ENCODE measurements around the gene HCN2.
"Not testable (repeated sequence)": the region's sequence is repeated elsewhere in the genome, so short reads cannot be mapped to it uniquely, and the experiment has no call there.

HCN2 gene

DNA sequence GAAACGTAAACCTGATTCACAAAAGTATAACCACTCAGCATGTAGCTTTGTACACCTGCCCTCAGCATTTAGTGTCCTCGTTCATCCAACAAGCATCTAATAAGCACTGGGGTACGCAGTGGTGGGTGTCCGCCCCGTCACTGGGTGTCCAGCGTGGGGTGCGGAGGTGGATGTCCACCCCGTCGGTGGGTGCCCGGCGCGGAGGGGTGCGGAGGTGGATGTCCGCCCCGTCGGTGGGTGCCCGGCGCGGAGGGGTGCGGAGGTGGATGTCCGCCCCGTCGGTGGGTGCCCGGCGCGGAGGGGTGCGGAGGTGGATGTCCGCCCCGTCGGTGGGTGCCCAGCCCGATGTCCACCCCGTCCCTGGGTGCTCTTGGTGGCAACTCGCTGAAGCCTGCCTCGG is 4.5 kb upstream of the HCN2 start:
- DNase-seq (ENCODE audit: low spot score); H3K4me1 Mint-ChIP-seq (ENCODE audit: low read depth); H3K9me3 Mint-ChIP-seq; H3K27ac Mint-ChIP-seq; H3K36me3 Mint-ChIP-seq (ENCODE audit: low read depth); H3K4me3 Mint-ChIP-seq: not testable (repeated sequence)
- peaks cover 11% of the 10 kb centered on the region for H3K27me3 Mint-ChIP-seq (ENCODE audit: low read depth)

GRCh38 chr19:585551-586110 is 4.0 kb upstream of the HCN2 start:
- Mint-ChIP-seq H3K27ac (no peak overlapping the region), H3K9me3 (no peaks in the 10 kb centered on the region), H3K4me1 (ENCODE audit: low read depth) (peaks cover 2% of the 10 kb centered on the region), H3K36me3 (ENCODE audit: low read depth) (no peaks in the 10 kb centered on the region), H3K4me3 (no peak overlapping the region), H3K27me3 (ENCODE audit: low read depth) (peaks cover 13% of the 10 kb centered on the region)
- DNase-seq (ENCODE audit: low spot score) = no peak

DNA sequence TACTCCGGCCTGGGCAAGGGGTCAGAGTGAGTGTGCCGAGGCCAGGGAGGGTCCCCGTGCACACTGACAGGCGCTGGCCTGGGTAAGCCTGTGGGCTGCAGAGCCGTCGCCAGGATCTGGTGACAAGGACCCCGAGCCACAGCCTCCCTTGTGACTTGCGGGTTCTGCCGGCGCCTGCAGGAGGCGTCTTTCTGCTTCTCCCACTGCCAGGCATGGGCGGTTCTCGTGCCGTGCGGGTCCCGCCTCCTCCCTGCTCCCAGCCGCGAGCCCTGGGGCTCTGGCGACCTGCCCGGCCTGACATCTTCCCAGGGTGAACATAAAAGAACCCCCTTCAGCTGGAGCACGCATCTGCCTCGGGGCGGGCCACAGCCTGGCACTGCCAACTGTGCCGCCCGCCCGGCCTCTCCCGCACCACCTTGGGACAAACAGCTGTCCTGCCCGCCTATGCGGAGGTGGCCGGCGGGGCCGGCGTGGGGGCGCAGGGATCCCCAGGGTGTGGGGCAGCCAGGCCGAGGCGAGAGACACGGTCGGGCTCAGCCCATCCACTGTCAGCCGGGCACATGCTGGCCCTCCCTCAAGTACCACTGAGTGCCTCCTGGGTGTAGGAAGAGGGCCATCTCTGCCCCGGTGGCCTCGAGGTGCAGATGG is 1.5 kb upstream of the HCN2 start:
- no peaks in the 10 kb centered on the region for H3K9me3 Mint-ChIP-seq
- no peak overlapping the region for H3K27ac Mint-ChIP-seq
- H3K27me3 Mint-ChIP-seq (ENCODE audit: low read depth) = peaks cover 22% of the 10 kb centered on the region
- H3K4me1 Mint-ChIP-seq (ENCODE audit: low read depth) = peaks cover 2% of the 10 kb centered on the region
- DNase-seq (ENCODE audit: low spot score) = peak; percentile 58
- no peaks in the 10 kb centered on the region for H3K36me3 Mint-ChIP-seq (ENCODE audit: low read depth)
- no peak overlapping the region for H3K4me3 Mint-ChIP-seq

DNA sequence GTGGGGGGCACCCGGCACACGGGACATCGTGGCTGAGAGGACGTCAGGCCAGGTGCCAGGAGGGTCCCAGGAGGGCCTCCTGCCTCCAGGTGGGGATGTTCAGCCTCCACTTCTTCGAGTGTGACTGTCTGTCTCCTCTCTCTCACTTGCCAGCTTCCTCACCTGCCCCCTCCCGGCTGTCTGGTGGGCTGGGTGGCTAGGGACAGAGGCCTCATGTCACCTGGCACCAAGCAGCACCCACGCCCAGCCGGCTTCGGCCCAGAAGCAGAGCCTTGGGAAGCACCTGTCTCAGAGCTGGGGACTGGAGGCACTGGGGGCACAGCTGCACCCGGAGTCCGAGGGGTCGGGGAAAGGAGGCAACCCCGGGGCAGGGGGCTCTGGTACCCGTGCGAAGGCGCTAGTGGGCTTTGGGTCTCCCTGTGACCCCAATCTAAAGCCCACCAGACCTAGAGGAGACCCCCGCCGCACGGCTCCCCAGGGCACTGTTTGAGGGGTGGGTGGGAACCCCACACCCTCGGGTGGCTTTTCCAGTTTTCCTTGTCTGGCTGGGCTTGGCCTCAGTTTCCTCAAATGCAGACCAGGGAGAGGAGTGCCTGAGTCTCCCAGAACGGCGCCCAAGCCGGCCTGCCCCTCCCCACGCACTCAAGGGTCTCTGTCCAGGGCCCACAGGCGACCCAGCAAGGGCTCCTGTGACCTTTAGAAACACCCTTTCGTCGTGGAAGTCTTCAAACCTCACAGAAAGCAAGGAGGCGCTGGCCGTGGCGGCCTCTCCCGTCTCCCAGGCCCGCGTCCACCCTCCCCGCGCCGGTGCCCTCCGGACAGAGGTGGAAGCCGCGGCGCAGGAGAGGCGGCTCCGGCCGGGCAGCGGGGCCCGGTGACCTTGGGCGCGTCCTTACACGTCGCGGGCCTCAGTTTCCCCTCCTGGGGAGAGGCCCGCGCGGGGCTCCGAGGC is 664 bp upstream of the HCN2 start:
- no peaks in the 10 kb centered on the region for H3K9me3 Mint-ChIP-seq
- H3K36me3 Mint-ChIP-seq (ENCODE audit: low read depth) = no peaks in the 10 kb centered on the region
- peaks cover 27% of the 10 kb centered on the region for H3K27me3 Mint-ChIP-seq (ENCODE audit: low read depth)
- no peak overlapping the region for H3K27ac Mint-ChIP-seq
- no peak for DNase-seq (ENCODE audit: low spot score)
- H3K4me1 Mint-ChIP-seq (ENCODE audit: low read depth) = peaks cover under 1% of the 10 kb centered on the region
- H3K4me3 Mint-ChIP-seq = no peak overlapping the region

DNA sequence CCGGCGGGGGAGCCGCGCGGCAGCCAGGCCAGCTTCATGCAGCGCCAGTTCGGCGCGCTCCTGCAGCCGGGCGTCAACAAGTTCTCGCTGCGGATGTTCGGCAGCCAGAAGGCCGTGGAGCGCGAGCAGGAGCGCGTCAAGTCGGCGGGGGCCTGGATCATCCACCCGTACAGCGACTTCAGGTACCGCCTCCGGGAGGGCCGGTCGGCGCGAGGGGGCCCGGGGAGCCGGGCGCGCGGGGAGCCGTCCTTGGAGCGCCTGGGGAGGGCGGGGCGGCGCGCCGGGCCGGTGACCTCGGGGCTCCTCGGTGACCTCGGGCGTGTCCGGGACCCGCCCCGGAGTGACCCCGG is 690 bp downstream of the HCN2 start:
- Mint-ChIP-seq H3K27me3 (ENCODE audit: low read depth) (peaks cover 27% of the 10 kb centered on the region), H3K4me3 (no peak overlapping the region), H3K9me3 (no peaks in the 10 kb centered on the region), H3K4me1 (ENCODE audit: low read depth) (no peaks in the 10 kb centered on the region), H3K27ac (no peak overlapping the region), H3K36me3 (ENCODE audit: low read depth) (no peaks in the 10 kb centered on the region)
- DNase-seq (ENCODE audit: low spot score) = no peak

DNA sequence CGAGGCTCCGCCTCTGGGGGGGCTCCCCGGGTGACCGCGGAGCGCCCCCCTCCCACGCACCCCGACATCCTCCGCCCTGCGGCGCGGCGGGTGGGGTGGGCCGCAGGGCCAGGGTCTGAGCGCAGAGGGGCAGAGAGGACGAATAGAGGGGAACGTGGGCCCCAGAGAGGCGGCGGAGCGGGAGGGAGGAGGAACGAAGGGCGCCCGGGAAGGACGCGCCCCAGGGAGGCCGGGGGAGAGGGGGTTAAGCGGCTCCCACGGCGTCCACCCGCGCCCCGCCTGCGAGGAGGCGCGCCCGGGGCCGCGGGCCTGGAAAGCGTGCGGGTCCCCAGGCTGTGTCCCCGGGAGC is 1.0 kb downstream of the HCN2 start:
- Mint-ChIP-seq H3K27me3 (ENCODE audit: low read depth) (peaks cover 27% of the 10 kb centered on the region), H3K9me3 (no peaks in the 10 kb centered on the region), H3K27ac (no peak overlapping the region), H3K4me3 (no peak overlapping the region), H3K4me1 (ENCODE audit: low read depth) (no peaks in the 10 kb centered on the region), H3K36me3 (ENCODE audit: low read depth) (no peaks in the 10 kb centered on the region)
- no peak for DNase-seq (ENCODE audit: low spot score)

DNA sequence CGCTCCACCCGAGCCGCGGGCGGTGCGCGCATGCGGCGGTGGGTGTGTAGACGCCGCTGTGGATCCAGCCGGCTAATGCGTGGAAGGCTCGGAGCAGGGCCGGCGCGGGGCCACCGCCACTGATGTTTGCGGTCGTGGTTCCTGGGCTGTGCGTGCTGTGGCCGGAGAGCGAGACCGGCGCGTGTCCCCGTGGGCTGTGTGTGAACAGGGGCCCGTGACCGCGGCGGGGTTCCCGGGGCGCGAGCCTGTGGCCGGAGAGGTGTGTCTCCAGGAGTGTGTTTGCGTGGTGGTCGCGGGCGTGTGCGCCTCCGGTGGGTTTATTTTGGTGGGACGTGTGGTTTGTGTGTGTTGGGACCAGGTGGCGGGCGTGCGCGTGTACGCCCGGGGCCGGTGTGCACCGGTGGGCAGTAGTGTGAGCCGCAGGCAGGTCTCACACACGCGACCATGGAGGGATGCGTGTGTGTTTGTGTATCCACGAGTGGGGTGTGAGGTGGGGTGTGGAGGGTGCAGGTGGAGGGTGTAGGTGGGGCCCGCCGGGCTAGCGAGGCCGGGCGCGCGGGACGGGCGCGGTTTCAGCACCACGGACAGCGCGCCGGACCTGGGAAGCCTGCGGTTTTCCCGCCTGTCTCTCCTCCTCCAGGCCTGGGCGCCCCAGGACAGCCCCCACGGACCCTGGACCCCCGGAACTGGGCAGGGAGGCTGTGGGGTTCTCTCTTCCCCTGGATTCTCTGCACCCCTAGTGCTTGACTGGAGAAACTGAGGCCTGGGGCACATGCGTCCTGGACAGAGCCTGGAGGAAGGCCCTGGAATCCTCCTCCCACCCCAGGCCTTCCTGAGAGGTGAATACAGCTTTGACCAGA is 1.6 kb downstream of the HCN2 start:
- Mint-ChIP-seq H3K27me3 (ENCODE audit: low read depth) (peaks cover 27% of the 10 kb centered on the region), H3K36me3 (ENCODE audit: low read depth) (no peaks in the 10 kb centered on the region), H3K27ac (no peak overlapping the region), H3K4me1 (ENCODE audit: low read depth) (no peaks in the 10 kb centered on the region), H3K9me3 (no peaks in the 10 kb centered on the region), H3K4me3 (no peak overlapping the region)
- no peak for DNase-seq (ENCODE audit: low spot score)

DNA sequence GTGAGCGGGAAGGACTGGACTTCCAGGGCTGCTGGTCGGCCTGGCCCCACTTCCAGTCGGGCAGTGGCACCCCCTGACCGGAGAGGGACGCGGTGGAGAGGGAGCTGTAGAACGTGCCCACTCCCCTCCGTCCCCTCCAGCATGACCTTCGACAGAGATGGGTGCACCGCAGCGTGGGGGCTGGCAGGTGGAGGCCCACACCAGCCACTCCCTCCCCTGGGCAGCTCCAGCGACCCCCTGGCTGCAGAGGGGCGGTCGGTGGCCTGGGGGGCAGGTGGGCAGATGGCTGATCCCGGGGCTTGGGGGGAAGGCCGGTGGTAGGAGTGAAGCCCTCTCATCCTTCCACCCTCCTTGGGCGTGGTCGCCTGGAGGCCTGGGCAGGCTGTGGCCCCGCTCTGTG is 2.4 kb downstream of the HCN2 start:
- no peak overlapping the region for H3K4me3 Mint-ChIP-seq
- no peak overlapping the region for H3K27ac Mint-ChIP-seq
- H3K9me3 Mint-ChIP-seq = no peaks in the 10 kb centered on the region
- no peaks in the 10 kb centered on the region for H3K4me1 Mint-ChIP-seq (ENCODE audit: low read depth)
- no peaks in the 10 kb centered on the region for H3K36me3 Mint-ChIP-seq (ENCODE audit: low read depth)
- no peak for DNase-seq (ENCODE audit: low spot score)
- H3K27me3 Mint-ChIP-seq (ENCODE audit: low read depth) = peaks cover 27% of the 10 kb centered on the region

DNA sequence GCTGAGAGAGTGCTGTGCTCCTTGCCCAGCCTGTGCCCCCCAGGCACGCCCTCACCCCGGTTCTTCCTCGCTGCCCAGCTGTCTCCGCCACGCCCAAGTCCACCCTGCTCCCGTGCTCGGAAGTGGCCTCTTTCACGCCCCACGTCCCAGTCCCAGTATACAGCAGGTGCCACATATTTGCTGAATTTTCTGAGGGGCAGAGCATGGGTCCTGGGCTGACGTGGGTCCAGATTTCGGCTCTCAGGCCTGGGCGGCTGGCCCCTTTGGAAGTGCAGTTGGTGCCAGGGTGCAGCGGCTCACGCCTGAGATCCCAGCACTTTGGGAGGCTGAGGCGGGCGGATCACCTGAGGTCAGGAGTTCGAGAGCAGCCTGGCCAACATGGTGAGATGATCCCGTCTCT is 3.4 kb downstream of the HCN2 start:
- Mint-ChIP-seq H3K27me3 (ENCODE audit: low read depth) (peaks cover 26% of the 10 kb centered on the region), H3K4me3 (no peak overlapping the region), H3K27ac (no peak overlapping the region), H3K4me1 (ENCODE audit: low read depth) (no peaks in the 10 kb centered on the region), H3K9me3 (no peaks in the 10 kb centered on the region), H3K36me3 (ENCODE audit: low read depth) (no peaks in the 10 kb centered on the region)
- DNase-seq (ENCODE audit: low spot score) = no peak

DNA sequence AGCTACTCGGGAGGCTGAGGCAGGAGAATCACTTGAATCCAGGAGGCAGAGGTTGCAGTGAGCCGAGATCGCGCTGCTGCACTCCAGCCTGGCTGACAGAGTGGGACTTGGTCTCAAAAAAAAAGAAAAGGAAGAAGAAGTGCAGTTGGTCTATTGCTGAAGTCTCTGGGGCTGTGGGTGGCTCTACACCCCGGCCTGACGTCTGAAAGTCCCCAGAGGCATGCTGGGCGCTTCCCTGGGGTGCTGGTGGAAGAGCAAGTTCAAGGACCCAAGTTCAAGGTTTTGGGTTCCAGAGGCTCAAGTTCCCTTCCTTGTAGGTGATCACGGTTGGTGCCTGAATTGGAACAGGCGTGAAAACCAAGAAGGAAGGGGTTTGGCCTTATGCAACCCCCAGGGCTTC is 3.8 kb downstream of the HCN2 start:
- Mint-ChIP-seq H3K27ac (no peak overlapping the region), H3K27me3 (ENCODE audit: low read depth) (peaks cover 23% of the 10 kb centered on the region), H3K9me3 (no peaks in the 10 kb centered on the region), H3K4me3 (no peak overlapping the region), H3K36me3 (ENCODE audit: low read depth) (no peaks in the 10 kb centered on the region), H3K4me1 (ENCODE audit: low read depth) (no peaks in the 10 kb centered on the region)
- no peak for DNase-seq (ENCODE audit: low spot score)

- no peaks in the 10 kb centered on the region for H3K9me3 Mint-ChIP-seq
- no peak for DNase-seq (ENCODE audit: low spot score)
- H3K36me3 Mint-ChIP-seq (ENCODE audit: low read depth) = no peaks in the 10 kb centered on the region
- H3K27me3 Mint-ChIP-seq (ENCODE audit: low read depth) = peaks cover 16% of the 10 kb centered on the region
- H3K27ac Mint-ChIP-seq = no peak overlapping the region
- no peaks in the 10 kb centered on the region for H3K4me1 Mint-ChIP-seq (ENCODE audit: low read depth)
- no peak overlapping the region for H3K4me3 Mint-ChIP-seq
These were observed 4.7 kb downstream of the HCN2 start for GRCh38 chr19:594265-594870.

GRCh38 chr19:595326-596262 is 5.9 kb downstream of the HCN2 start:
- H3K4me3 Mint-ChIP-seq = no peak overlapping the region
- no peaks in the 10 kb centered on the region for H3K4me1 Mint-ChIP-seq (ENCODE audit: low read depth)
- no peak for DNase-seq (ENCODE audit: low spot score)
- H3K9me3 Mint-ChIP-seq = no peaks in the 10 kb centered on the region
- H3K27ac Mint-ChIP-seq = no peak overlapping the region
- peaks cover 14% of the 10 kb centered on the region for H3K27me3 Mint-ChIP-seq (ENCODE audit: low read depth)
- no peaks in the 10 kb centered on the region for H3K36me3 Mint-ChIP-seq (ENCODE audit: low read depth)

DNA sequence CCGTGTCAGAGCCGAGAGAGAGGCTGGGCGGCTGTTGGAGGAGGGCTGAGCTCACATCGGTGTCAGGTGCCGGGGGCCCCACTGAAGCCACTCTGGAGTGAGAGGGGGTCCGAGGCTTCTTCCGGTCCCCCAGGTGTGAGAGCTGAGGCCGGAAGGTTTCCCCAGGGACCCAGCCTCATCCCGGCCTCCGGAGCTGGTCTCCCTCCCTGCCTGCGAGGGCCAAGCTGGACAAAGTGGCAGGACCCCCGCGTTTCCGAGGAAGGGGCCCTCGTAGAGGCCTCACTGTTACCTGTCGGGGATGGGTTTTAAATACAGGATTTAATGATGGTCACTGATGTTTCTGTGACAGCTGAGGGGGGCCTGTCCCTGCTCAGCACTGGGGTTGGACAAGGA is 6.6 kb downstream of the HCN2 start:
- Mint-ChIP-seq H3K9me3 (no peaks in the 10 kb centered on the region), H3K36me3 (ENCODE audit: low read depth) (no peaks in the 10 kb centered on the region), H3K4me3 (no peak overlapping the region), H3K27ac (no peak overlapping the region), H3K4me1 (ENCODE audit: low read depth) (no peaks in the 10 kb centered on the region), H3K27me3 (ENCODE audit: low read depth) (peaks cover 12% of the 10 kb centered on the region)
- no peak for DNase-seq (ENCODE audit: low spot score)

Data from T-helper 2 cell treated with Interferon-gamma antibody and Interleukin-4, amounts not matched to agents 5 μg/mL and 100 μg/mL, for 36 hours (primary cell).